Measurements from ENCODE around the gene GLT8D2. TPM values are rescaled to one million over a fixed set of nuclear protein-coding genes. Genes with fewer than 3 reads are reported as not detected.

Gene GLT8D2
- polyA plus RNA-seq, 1 experiment: 119 TPM

GRCh38 chr12:103965255-103965589 lies 84.8 kb downstream of the GLT8D2 start:
- Histone ChIP-seq H3K9me3 (ENCODE audit: control insufficient read depth, insufficient read depth, low read length) (peaks cover 2% of the 10 kb centered on the region; the same call in 1 of the 2 replicates), H3K27me3 (ENCODE audit: control insufficient read depth, insufficient read depth, low read length) (no peaks in the 10 kb centered on the region), H3K4me3 (ENCODE audit: low read depth, low read length) (peak overlapping the region; percentile 95), H3K27ac (ENCODE audit: low read depth, low read length) (peak overlapping the region; percentile 57)
- no peak for TF ChIP-seq CTCF (IDR thresholded peaks at IDR 0.05; ENCODE audit: low read depth, low read length)
- ChIA-PET CTCF (interaction anchor here (1.0 to 4.6 kb wide), 4 partner anchors 10 to 144 kb away, joined by 3 to 33 read pairs (median 4); no protein-coding TSS in a partner anchor), POLR2A (interaction anchor here (0.8 to 3.3 kb wide), 9 partner anchors 9 to 143 kb away, joined by 3 to 42 read pairs (median 5); partner anchors contain the start of genes HCFC2 and HSP90B1)
- DNase-seq (ENCODE audit: low read depth, low spot score): no peak

- TF ChIP-seq CTCF (IDR thresholded peaks at IDR 0.05; ENCODE audit: low read depth, low read length): no peak
- DNase-seq (ENCODE audit: low read depth, low spot score): no peak
- Histone ChIP-seq H3K9me3 (ENCODE audit: control insufficient read depth, insufficient read depth, low read length) (peaks cover 2% of the 10 kb centered on the region; the same call in 1 of the 2 replicates), H3K27ac (ENCODE audit: low read depth, low read length) (no peak overlapping the region), H3K4me3 (ENCODE audit: low read depth, low read length) (peak overlapping the region; percentile 95), H3K27me3 (ENCODE audit: control insufficient read depth, insufficient read depth, low read length) (no peaks in the 10 kb centered on the region)
- CTCF ChIA-PET: interaction anchor here (1.0 to 4.6 kb wide), 3 partner anchors 81 to 144 kb away, joined by 3 to 33 read pairs (median 3); no protein-coding TSS in a partner anchor
- POLR2A ChIA-PET: interaction anchor here (0.8 to 3.3 kb wide), 5 partner anchors 9 to 130 kb away, joined by 3 to 42 read pairs (median 18); partner anchors contain the start of genes HCFC2 and HSP90B1
These were observed 85.2 kb downstream of the GLT8D2 start for GRCh38 chr12:103964805-103965204.

- no peak overlapping the region for H3K27ac ChIP-seq (ENCODE audit: low read depth, low read length)
- ChIA-PET CTCF (interaction anchor here (1.2 kb wide), 1 partner anchor 149 kb away, joined by 3 read pairs; no protein-coding TSS in a partner anchor), POLR2A (interaction anchor here (0.5 kb wide), 1 partner anchor 11 kb away, joined by 5 read pairs; no protein-coding TSS in a partner anchor)
- no peak for DNase-seq (ENCODE audit: low read depth, low spot score)
- H3K9me3 ChIP-seq (ENCODE audit: control insufficient read depth, insufficient read depth, low read length): peaks cover 2% of the 10 kb centered on the region; the same call in 1 of the 2 replicates
- H3K27me3 ChIP-seq (ENCODE audit: control insufficient read depth, insufficient read depth, low read length): no peaks in the 10 kb centered on the region
- TF ChIP-seq CTCF (IDR thresholded peaks at IDR 0.05; ENCODE audit: low read depth, low read length): no peak
- H3K4me3 ChIP-seq (ENCODE audit: low read depth, low read length): no peak overlapping the region
These were observed 87.5 kb downstream of the GLT8D2 start for GRCh38 chr12:103962493-103962892.

- TF ChIP-seq CTCF (IDR thresholded peaks at IDR 0.05; ENCODE audit: low read depth, low read length): no peak
- H3K27ac ChIP-seq (ENCODE audit: low read depth, low read length): no peak overlapping the region
- peaks cover under 1% of the 10 kb centered on the region; the same call in 1 of the 2 replicates for H3K9me3 ChIP-seq (ENCODE audit: control insufficient read depth, insufficient read depth, low read length)
- CTCF ChIA-PET: no interaction called here
- H3K27me3 ChIP-seq (ENCODE audit: control insufficient read depth, insufficient read depth, low read length): no peaks in the 10 kb centered on the region
- POLR2A ChIA-PET: no interaction called here
- no peak for DNase-seq (ENCODE audit: low read depth, low spot score)
- no peak overlapping the region for H3K4me3 ChIP-seq (ENCODE audit: low read depth, low read length)
These were observed 89.3 kb downstream of the GLT8D2 start for GRCh38 chr12:103960616-103961227.

GRCh38 chr12:103958621-103959020 lies 91.4 kb downstream of the GLT8D2 start:
- Histone ChIP-seq H3K27ac (ENCODE audit: low read depth, low read length) (no peak overlapping the region), H3K27me3 (ENCODE audit: control insufficient read depth, insufficient read depth, low read length) (no peaks in the 10 kb centered on the region), H3K4me3 (ENCODE audit: low read depth, low read length) (no peak overlapping the region), H3K9me3 (ENCODE audit: control insufficient read depth, insufficient read depth, low read length) (no peaks in the 10 kb centered on the region; the same call in 1 of the 2 replicates)
- DNase-seq (ENCODE audit: low read depth, low spot score): no peak
- CTCF ChIA-PET: no interaction called here
- POLR2A ChIA-PET: interaction anchor here (1.0 kb wide), 1 partner anchor 29 kb away, joined by 3 read pairs; the partner anchor contains the start of gene HSP90B1
- TF ChIP-seq CTCF (IDR thresholded peaks at IDR 0.05; ENCODE audit: low read depth, low read length): no peak
